Choroid plexus epithelial cell (primary cell): ENCODE data around the gene TMEM175.
A peak's percentile ranks its signal among the peaks of the same experiment; 100 is the strongest.

Experiments used
- DNase-seq: peaks from one replicate; pipeline ENCODE4 v3.0.0-alpha.2; 2010; ENCODE audit warnings: low read depth
- H3K4me3 ChIP-seq: 2 replicates; pipeline ENCODE4 v1.5.1; 2011; ENCODE audit warnings: low read depth, mild to moderate bottlenecking, control low read depth, low read length, moderate library complexity
- CTCF ChIP-seq: conservative IDR thresholded peaks from 2 replicates; pipeline ENCODE4 v1.5.1; 2011; ENCODE audit warnings: low read depth, mild to moderate bottlenecking, control low read depth, inconsistent platforms, low read length, moderate library complexity

Gene TMEM175

DNA sequence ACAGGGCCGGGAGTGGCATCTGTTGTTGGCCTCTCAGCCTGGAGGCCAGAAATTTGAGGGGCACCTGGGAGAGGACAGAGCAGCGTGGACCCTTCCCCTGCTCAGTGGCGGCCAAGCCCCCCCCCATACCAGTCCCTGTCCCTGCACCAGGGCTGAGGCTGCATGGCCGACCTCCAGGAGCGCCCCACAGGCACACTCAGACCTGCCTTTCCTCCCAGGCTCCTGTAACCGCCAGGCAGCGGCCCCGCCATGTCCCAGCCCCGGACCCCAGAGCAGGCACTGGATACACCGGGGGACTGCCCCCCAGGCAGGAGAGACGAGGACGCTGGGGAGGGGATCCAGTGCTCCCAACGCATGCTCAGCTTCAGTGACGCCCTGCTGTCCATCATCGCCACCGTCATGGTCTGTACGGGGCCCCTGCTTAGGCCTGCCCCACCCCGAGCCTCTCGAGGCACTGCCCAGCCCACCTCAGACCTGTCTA lies 15.3 kb downstream of the TMEM175 start:
- no peak overlapping the region for H3K4me3 ChIP-seq
- TF ChIP-seq CTCF = no peak
- no peak for DNase-seq

DNA sequence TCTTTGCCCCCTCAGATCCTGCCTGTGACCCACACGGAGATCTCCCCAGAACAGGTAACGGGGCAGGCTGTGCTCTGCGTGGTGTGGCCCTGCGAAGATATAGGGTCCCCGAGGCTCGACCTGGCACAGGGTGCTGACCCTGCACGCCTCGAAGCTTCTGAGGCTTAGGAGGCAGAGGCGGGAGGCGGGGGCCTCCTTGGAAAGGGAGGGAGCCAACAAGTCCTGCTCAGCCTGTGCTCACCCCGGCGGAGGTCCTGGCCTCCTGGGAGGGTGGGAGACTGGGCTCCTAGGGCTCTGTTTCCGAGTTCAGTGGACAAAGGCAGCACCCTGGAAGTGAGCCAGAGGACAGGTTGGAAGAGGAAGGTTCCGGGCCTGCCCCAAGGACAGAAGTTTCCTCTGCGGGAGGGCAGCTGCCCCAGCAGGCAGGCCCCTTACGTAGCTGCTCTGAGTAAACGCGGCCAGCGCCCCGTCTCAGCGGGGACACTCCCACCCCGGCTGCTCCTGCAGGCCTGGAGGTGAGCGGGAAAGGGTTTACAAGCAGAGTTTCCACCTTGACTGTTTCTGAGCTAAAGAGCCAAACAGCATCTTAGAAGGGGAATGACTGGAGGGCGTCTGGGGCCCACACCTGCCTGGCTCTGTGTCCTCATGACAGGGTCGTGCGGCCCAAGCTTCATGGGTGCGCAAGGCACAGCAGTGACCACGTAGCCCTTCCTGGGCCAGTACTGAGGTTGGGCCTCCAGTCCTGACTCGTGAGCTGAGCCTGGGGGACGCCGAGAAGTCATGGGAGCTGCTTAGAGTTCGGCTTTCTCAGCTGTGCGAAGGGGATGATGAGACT lies 16.1 kb downstream of the TMEM175 start:
- TF ChIP-seq CTCF = no peak
- DNase-seq = peak; percentile 18
- no peak overlapping the region for H3K4me3 ChIP-seq

DNA sequence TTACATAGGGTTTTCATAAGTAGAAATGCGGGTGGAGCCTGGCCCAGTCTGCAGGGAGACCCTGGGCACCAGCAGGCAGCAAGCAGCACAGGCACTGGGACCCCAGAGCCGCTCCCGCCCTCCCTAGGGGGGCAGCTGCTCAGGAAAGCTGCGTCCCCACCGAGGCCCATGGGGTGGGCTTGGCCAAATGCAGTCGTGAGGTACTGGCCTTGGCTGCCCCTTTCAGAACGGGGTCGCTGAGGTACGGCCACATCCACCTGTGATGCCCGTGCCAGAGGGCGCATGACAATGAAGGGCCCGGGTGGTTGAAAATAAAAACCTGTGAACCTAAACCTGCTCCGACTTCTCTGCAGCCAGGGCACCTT lies 16.7 kb downstream of the TMEM175 start:
- H3K4me3 ChIP-seq = no peak overlapping the region
- TF ChIP-seq CTCF = no peak
- no peak for DNase-seq

GRCh38 chr4:949656-950055 lies 17.4 kb downstream of the TMEM175 start:
- TF ChIP-seq CTCF = no peak
- H3K4me3 ChIP-seq = no peak overlapping the region
- DNase-seq = no peak

DNA sequence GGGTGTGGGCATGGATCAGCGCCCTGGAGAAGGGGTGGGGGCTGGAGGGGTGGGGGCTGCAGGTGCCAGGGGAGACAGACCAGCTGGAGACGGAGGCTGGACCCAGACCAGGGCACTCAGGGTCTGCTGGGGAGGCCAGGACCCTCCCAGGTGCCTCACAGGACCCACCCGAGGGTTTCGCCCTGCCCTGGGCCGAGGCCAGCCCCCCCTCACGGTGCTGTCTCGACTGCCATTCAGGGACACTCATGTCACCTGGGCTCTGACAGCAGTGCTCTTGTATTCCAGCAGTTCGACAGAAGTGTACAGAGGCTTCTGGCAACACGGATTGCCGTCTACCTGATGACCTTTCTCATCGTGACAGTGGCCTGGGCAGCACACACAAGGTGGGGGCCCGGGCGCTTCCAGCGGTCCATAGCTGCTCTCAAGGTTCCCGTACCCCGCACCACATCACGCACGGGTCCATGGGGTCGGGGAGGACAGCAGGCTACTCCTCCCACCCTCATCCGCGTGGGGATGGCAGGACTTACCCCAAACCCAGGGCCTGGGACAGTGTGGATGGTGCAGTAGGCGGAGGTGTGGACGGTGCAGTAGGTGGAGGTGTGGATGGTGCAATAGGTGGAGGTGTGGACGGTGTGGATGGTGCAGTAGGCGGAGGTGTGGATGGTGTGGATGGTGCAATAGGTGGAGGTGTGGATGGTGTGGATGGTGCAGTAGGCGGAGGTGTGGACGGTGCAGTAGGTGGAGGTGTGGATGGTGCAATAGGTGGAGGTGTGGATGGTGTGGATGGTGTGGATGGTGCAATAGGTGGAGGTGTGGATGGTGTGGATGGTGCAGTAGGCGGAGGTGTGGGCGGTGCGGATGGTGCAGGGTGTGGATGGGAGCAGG lies 18.1 kb downstream of the TMEM175 start:
- no peak overlapping the region for H3K4me3 ChIP-seq
- TF ChIP-seq CTCF = no peak
- DNase-seq = no peak

DNA sequence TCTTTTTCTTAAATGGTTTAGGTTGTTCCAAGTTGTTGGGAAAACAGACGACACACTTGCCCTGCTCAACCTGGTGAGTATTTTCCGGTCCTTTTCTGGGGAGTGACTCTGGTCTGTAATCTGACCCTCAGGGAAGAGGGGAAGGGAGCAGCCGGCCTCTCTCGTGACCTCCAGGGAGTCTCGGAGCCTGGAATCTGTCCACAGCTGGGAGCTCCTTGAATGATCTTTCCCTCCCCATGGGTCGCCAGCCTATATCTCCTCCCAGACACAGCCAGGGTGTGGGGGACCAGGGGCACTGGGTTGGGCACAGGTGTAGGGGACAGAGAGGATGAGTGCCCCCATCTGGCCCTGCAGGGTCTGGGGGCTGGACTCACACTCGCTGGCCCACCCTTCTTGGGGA lies 18.9 kb downstream of the TMEM175 start:
- TF ChIP-seq CTCF = no peak
- no peak overlapping the region for H3K4me3 ChIP-seq
- no peak for DNase-seq
